ENCODE measurements around the gene AOPEP. TPM values are rescaled to one million over a fixed set of nuclear protein-coding genes. Genes with fewer than 3 reads are reported as not detected.

AOPEP gene
- total RNA-seq, 1 donor from 2014 or later, result 213 TPM

- peak; percentile 34 for DNase-seq (ENCODE audit: low read depth)
Measured at GRCh38 chr9:95089257-95090022, 362.9 kb downstream of the AOPEP start.

- DNase-seq (ENCODE audit: low read depth), result peak; percentile 94
Measured at GRCh38 chr9:95090023-95090791, 363.7 kb downstream of the AOPEP start.

DNA sequence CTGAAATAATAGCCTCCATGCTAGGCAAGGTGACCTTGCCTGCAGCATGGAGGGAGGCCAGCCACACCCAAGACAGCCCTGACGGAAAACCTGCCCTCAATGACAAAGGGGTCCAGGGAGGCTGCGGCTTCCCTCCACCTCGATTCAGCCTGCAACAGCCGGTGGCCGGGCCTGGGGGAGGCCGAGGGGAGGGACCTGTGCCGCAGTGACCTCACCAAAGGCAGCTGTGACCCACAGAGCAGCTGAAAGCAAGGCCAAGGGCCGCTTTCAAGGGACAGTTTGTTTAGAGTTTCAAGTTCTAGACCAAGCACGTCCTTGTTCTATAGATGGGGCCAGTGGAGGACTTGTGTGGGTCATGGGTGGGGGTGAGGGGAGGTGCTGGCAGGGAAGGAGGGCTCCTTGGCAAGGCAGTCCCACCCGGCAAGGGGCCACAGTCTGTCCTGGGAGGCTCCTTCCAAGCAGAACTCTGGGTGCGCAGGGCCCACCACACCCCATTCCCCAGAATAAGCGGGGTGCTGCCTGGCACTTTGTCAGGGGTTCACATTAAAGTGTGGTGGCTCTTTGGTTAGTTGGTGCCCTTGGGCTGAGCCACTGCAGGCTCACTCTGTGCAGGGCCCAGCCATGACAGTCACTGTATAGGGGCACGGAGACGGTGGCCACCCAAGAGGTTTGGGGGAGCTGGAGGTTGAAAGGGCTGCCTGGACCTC lies 364.5 kb downstream of the AOPEP start:
- peak; percentile 96 for DNase-seq (ENCODE audit: low read depth)

DNA sequence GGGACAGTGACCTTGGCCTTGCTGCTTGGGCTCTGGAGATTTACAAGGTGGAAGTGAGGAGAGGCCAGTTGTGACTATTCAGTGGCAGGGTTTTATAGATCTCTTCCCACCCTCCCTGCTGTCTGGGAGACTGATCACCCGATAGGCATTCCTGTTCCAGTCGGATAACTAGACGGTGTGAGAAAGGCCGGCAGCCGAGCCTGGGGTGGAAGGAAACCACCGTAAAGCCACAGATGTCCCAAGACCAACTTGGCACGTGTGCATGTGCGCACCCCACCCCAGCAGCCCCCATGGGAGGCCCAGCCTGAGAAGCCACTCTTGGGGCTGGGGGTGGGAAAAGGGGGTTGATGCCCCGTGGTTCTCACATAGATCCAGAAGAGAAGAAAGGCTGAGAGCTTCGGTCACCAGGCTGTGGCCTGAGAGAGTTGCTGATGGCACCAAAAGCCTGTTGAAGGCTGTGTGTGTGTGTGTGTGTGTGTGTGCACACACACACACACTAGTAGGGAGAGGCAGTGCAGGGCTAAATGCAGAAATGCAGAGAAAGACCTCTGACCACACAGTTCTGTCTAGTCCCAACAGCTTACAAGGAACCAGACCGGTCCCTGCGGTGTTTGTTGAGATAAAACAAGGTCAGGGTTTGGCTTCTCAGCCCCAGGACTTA lies 365.2 kb downstream of the AOPEP start:
- DNase-seq (ENCODE audit: low read depth), result peak; percentile 90

GRCh38 chr9:95092262-95093072 lies 366.0 kb downstream of the AOPEP start:
- peak; percentile 95 for DNase-seq (ENCODE audit: low read depth)

DNA sequence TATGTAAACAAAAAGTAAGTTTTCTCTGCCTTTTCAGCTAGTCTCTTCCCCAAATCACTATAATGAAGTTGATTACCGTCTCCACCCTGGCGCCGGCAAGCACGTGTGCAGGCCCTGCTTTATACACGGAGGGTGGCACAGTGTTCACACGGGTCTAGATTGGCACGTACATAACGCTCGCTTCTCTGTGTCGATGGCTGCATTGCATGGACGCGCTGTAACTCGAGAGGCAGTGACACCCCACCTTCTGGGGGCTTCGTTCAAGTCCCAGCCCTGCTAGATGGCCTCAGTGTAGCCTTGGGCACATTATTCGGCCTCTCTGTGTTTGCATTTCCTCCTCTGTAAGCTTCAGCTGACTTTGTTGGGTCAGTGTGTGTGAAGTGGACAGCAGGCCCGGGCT lies 367.1 kb downstream of the AOPEP start:
- no peak for DNase-seq (ENCODE audit: low read depth)

GRCh38 chr9:95094002-95094401 lies 367.5 kb downstream of the AOPEP start:
- DNase-seq (ENCODE audit: low read depth), result no peak

DNA sequence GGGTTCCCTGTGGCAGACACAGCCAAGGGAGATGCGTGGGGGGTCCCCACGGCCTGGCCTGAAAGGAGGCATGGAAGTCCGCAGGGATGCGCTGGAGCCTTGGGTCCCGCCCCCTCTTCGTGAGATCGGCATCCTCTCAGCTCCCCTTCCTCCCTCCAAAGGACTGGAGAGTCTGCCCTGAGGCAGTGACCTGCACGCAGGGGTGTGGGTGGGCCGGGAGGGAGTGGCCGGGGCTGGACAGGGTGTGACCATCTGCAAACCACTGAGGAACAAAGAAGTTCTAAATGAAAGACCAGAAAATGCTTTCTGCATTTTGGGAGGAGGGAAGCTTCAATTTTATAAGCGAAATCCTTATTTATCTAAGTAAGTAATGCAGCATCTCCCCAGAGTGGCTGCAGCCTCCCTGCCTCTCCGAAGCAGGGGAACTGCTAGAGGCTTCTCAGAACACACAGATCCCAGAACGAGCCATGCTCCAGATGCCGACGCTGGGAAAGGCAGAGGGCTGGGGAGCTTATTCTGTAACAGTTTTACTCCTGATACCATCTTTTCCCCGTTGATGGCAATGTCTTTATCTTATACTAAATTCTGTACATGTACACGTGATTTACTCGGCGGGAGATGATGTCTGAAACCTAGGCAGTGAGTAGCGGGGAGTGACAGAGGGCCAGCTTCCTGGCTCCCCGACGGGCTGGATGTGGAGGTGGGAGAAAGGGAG lies 369.3 kb downstream of the AOPEP start:
- no peak for DNase-seq (ENCODE audit: low read depth)

GRCh38 chr9:95096381-95096780 lies 369.9 kb downstream of the AOPEP start:
- no peak for DNase-seq (ENCODE audit: low read depth)

DNA sequence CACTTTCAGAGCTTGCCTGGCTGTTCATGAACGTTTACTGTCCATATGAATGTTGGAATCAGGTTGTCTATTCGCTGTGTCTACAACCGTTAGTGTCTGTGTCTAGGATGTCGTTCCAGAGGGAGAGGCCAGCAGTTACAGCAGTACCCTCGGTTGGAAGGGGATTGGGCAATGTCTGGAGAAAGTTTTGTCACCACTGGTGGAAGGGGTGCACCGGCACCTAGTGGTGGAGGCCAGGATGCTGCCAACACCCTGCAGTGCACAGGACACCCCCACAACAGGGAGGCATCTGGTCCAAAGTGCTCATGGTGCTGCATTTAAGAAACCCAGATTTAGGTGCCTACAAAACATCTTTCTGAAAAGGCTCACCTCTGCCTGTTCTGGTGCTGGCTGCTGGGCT lies 370.3 kb downstream of the AOPEP start:
- DNase-seq (ENCODE audit: low read depth), result no peak

- no peak for DNase-seq (ENCODE audit: low read depth)
Measured at GRCh38 chr9:95097279-95097678, 370.8 kb downstream of the AOPEP start.

- DNase-seq (ENCODE audit: low read depth), result no peak
Measured at GRCh38 chr9:95098391-95098921, 372.0 kb downstream of the AOPEP start.

GRCh38 chr9:95099321-95100070 lies 373.0 kb downstream of the AOPEP start:
- no peak for DNase-seq (ENCODE audit: low read depth)

- DNase-seq (ENCODE audit: low read depth), result no peak
Measured at GRCh38 chr9:95100071-95100627, 373.6 kb downstream of the AOPEP start.

- no peak for DNase-seq (ENCODE audit: low read depth)
Measured at GRCh38 chr9:95101326-95101725, 374.8 kb downstream of the AOPEP start.

DNA sequence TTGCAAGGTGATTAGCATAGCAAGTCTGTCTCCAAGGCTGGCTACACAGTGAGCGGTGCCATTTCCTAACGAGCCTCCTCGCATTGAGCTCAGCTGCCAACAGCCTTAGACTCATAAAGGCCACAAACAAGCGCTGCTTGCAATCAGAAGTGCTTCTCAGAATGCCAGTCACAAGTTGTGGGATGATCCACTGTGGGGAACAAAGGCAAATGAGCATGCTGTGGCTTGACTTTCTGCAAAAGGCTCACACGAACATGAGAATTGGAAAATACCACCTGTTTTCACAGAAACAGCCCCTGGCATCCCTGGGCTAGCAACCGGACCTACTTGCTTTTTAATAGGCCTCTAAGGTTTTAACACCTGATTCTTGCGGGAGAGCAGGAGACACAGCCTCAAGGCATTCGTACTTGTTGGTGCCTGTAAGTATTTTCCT lies 375.5 kb downstream of the AOPEP start:
- peak; percentile 57 for DNase-seq (ENCODE audit: low read depth)

- DNase-seq (ENCODE audit: low read depth), result no peak
Measured at GRCh38 chr9:95102572-95102971, 376.1 kb downstream of the AOPEP start.

DNA sequence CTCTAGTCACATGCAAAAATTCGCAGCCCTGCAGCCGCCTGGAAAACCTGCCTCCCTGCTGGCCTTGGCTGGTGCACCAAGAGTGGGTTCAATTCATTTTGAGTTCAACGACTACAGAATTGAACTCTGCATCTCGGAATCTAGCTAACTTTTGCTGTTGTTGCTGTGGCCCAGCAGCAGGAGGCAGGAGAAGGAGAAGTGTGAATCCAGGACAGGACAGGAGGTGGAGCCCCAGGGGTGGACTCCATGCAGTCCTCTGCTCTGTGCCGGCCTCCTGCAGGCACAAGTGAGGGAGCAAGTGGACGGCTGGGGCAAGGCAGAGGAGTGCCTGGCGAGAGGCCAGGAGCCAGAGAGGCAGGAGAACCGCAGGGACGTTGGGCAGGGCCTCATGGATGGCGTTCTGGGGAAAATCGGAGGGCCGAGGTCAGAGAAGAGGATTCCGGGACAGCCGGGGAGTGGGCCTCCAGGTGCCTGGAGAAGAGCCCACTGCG lies 376.8 kb downstream of the AOPEP start:
- DNase-seq (ENCODE audit: low read depth), result no peak
